HL-60 (cell line): Measurements from ENCODE around the gene KDM4C.

Experiments used
- DNase-seq, 2 experiments: peaks; one replicate each; pipeline ENCODE4 v3.0.0-alpha.2; 2010 to 2020; ENCODE audit warnings: low read depth in 1 of 2, low spot score in 1 of 2
- H3K27ac ChIP-seq: fragments of 250-450 bp; sonication (Bioruptor Pico); replicated peaks from 2 replicates; pipeline ENCODE4 v1.5.1; 2020; ENCODE audit warnings: mild to moderate bottlenecking, moderate library complexity
- H3K27me3 ChIP-seq: fragments of 250-450 bp; sonication (Bioruptor Pico); 2 replicates; pipeline ENCODE4 v1.5.1; 2021; ENCODE audit warnings: mild to moderate bottlenecking, moderate library complexity; ENCODE audit not compliant: insufficient read depth, poor library complexity, severe bottlenecking
- H3K4me3 ChIP-seq: replicated peaks from 2 replicates; pipeline ENCODE4 v1.5.1; 2011; ENCODE audit warnings: mild to moderate bottlenecking, control low read depth, low read length; ENCODE audit not compliant: insufficient read depth
- GABPA ChIP-seq: IDR thresholded peaks from 2 replicates; pipeline ENCODE4 v1.6.1; 2012; ENCODE audit warnings: low read depth
- POLR2AphosphoS5 ChIP-seq: IDR thresholded peaks from 2 replicates; pipeline ENCODE4 v1.6.1; 2012; ENCODE audit warnings: low read depth
- SPI1 ChIP-seq: IDR thresholded peaks from 2 replicates; pipeline ENCODE4 v1.6.1; 2012; ENCODE audit warnings: low read depth, mild to moderate bottlenecking, borderline replicate concordance
- TF ChIP-seq, protein P1 (sequence below): IDR thresholded peaks from one replicate; pipeline ENCODE4 v1.5.1; 2011; ENCODE audit warnings: low read length, control low read depth, inconsistent platforms; ENCODE audit not compliant: insufficient read depth
- TF ChIP-seq, protein P2 (sequence below): IDR thresholded peaks from 2 replicates; pipeline ENCODE4 v1.6.1; 2012; ENCODE audit warnings: low read depth; ENCODE audit not compliant: insufficient replicate concordance

KDM4C gene

DNA sequence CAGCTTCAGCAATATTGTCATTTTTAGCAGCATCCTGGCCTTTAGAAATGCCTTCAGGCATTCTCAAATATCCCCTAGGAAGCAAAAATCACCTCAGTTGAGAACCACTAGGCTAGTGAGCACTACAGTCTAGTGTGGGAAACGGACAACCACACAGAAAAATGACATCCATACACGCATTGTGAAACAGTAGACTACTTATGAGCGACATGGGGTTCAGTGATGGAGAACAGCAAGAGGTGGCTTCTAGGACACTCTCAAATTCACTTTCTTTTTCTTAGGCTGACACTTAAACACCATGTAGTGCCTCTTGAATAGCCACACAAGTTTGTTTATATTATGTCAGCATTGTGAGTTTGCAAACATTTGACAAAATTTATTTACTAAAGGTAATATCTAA is 203.0 kb downstream of the KDM4C start:
- DNase-seq, result no peak
- H3K27me3 ChIP-seq, result no peaks in the 10 kb centered on the region
- H3K4me3 ChIP-seq, result no peak overlapping the region
- TF ChIP-seq POLR2AphosphoS5 (no peak), GABPA (no peak), SPI1 (no peak)
- TF ChIP-seq, protein P1, sequence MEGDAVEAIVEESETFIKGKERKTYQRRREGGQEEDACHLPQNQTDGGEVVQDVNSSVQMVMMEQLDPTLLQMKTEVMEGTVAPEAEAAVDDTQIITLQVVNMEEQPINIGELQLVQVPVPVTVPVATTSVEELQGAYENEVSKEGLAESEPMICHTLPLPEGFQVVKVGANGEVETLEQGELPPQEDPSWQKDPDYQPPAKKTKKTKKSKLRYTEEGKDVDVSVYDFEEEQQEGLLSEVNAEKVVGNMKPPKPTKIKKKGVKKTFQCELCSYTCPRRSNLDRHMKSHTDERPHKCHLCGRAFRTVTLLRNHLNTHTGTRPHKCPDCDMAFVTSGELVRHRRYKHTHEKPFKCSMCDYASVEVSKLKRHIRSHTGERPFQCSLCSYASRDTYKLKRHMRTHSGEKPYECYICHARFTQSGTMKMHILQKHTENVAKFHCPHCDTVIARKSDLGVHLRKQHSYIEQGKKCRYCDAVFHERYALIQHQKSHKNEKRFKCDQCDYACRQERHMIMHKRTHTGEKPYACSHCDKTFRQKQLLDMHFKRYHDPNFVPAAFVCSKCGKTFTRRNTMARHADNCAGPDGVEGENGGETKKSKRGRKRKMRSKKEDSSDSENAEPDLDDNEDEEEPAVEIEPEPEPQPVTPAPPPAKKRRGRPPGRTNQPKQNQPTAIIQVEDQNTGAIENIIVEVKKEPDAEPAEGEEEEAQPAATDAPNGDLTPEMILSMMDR, result no peak
- TF ChIP-seq, protein P2, sequence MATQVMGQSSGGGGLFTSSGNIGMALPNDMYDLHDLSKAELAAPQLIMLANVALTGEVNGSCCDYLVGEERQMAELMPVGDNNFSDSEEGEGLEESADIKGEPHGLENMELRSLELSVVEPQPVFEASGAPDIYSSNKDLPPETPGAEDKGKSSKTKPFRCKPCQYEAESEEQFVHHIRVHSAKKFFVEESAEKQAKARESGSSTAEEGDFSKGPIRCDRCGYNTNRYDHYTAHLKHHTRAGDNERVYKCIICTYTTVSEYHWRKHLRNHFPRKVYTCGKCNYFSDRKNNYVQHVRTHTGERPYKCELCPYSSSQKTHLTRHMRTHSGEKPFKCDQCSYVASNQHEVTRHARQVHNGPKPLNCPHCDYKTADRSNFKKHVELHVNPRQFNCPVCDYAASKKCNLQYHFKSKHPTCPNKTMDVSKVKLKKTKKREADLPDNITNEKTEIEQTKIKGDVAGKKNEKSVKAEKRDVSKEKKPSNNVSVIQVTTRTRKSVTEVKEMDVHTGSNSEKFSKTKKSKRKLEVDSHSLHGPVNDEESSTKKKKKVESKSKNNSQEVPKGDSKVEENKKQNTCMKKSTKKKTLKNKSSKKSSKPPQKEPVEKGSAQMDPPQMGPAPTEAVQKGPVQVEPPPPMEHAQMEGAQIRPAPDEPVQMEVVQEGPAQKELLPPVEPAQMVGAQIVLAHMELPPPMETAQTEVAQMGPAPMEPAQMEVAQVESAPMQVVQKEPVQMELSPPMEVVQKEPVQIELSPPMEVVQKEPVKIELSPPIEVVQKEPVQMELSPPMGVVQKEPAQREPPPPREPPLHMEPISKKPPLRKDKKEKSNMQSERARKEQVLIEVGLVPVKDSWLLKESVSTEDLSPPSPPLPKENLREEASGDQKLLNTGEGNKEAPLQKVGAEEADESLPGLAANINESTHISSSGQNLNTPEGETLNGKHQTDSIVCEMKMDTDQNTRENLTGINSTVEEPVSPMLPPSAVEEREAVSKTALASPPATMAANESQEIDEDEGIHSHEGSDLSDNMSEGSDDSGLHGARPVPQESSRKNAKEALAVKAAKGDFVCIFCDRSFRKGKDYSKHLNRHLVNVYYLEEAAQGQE, result no peak
- H3K27ac ChIP-seq, result no peak overlapping the region

DNA sequence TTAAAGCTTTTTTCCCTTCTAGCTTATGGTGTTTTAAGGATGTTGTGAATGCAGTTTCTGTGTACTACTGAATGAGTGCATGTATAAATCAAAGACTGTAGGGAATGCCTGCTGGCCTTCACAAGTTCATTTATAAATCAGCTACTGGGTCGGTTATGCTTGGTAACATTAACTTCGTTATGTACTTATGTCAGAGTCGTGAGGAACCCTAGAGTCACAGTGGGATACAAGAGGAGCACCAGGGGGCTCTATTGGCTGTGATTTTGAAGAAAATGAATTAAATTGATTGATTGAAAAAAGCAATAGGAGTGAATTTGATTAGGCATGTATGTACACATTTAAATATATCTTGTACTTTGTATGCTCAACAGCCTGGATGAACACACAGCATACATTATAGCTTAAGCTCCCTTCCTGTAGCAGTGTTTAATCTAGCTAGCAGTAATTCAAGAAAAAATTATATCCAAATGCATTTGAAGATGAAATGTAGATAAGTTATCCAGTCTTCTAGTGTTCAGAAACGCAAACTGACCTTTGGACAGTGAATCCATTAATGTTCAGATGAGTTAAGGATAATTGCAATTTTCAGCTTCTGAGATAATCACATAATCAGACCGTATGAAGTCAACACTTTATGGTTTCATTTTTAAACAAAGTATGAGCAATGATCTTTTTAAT is 204.2 kb downstream of the KDM4C start:
- DNase-seq, result no peak
- TF ChIP-seq, protein P2, result no peak
- TF ChIP-seq SPI1, result no peak
- TF ChIP-seq, protein P1, result no peak
- Histone ChIP-seq H3K4me3 (no peak overlapping the region), H3K27ac (no peak overlapping the region), H3K27me3 (no peaks in the 10 kb centered on the region)

DNA sequence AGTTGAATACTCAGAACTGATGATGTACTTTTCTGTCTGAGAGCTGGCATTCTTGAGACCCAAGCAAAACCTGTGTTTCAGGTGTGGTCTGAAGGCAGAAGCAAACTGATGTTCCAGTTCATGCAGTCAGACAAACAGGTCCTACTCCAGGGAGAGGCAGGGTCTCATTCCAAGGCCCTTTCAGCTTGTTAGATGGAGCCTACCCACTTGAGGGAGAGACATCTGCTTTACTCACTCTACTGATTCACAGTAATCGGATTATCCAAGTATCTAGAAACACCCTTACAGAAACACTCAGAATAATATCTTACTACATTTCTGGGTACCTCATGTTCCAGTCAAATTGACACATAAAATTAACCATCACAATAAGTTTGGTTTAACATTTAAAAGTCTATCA is 207.8 kb downstream of the KDM4C start:
- H3K27ac ChIP-seq, result no peak overlapping the region
- H3K4me3 ChIP-seq, result no peak overlapping the region
- DNase-seq, result no peak
- no peak for TF ChIP-seq SPI1
- no peak for TF ChIP-seq GABPA
- TF ChIP-seq, protein P1, result no peak
- H3K27me3 ChIP-seq, result no peaks in the 10 kb centered on the region

DNA sequence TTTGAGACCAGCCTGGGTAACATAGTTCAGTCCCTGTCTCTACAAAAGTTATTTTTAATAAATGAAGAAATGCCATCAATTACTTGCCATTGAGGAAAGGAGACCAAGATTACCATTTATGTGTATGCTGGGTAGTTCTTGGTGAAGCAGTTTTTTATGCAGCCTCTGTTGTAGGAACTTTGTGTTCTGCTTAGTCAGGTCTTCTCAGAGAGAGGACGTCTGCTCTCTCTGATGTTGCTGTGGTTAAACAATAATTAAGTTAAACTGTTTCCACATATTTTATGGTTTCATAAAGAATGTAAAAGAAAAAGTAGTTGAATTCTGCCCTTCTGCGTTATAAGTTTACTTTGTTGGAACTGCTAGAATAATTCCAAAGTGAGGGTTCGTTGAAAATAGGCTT is 210.5 kb downstream of the KDM4C start:
- no peaks in the 10 kb centered on the region for H3K27me3 ChIP-seq
- no peak for DNase-seq
- H3K4me3 ChIP-seq, result no peak overlapping the region
- H3K27ac ChIP-seq, result no peak overlapping the region
- TF ChIP-seq POLR2AphosphoS5 (no peak), GABPA (no peak), SPI1 (no peak)
- TF ChIP-seq, protein P1, result no peak
- TF ChIP-seq, protein P2, result no peak
